NB4 (cell line): ENCODE measurements around the gene CYP24A1.

Source experiments
- CTCF ChIP-seq: IDR thresholded peaks from one replicate; pipeline ENCODE4 v1.5.1; 2012; ENCODE audit warnings: low read depth, low read length
- MAX ChIP-seq: IDR thresholded peaks from 2 replicates; pipeline ENCODE4 v1.6.1; 2011; ENCODE audit warnings: low read depth, low read length

- TF ChIP-seq CTCF (no peak), MAX (no peak)
Measured at GRCh38 chr20:54156981-54157835, 16.6 kb downstream of the CYP24A1 start.
